GM23248 (cell line): Measurements from ENCODE around the gene BCAR1.

Source experiments
- EZH2 ChIP-seq: fragments of 200-600 bp; sonication (generic); IDR thresholded peaks from 2 replicates; pipeline ENCODE4 v1.6.1; 2018; ENCODE audit warnings: antibody characterized with exemption, mild to moderate bottlenecking; ENCODE audit not compliant: insufficient read depth, poor library complexity, severe bottlenecking
- EZH2phosphoT487 ChIP-seq: fragments of 200-600 bp; sonication (generic); IDR thresholded peaks from 2 replicates; pipeline ENCODE4 v1.6.1; 2018; ENCODE audit warnings: antibody characterized with exemption, moderate library complexity, mild to moderate bottlenecking, low read depth; ENCODE audit not compliant: insufficient read depth

DNA sequence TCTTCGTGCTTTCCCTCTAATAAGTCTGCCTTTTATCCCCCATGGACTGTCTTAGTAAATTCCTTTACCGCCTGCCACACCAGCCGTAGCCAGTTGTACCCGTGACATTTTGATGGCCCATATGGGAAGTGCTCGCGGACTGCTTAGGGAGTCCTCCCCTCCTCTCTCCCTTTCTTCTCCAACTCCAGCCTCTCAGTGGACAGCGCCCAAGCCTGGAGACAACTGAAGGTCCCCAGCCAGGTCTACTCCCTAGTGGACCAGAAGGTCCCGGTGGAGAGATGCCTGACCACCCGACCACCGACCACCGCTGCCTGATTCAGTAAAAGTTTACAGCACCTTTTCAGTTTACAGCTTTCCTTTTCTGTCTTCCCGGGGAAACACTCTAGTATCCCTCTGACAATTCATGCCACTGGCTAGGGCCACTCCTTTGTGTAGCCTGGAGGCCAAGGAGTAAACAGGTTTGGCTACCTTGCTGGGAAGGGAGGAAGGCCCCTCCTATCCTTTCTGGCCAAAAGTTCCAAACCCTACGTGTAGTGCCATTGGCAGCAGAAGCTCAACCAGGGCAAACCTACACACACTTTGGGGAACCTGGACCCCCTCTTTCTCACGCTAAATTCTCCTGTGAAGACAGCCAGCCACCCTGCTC, 62.5 kb downstream of the BCAR1 start:
- TF ChIP-seq EZH2 = no peak
- no peak for TF ChIP-seq EZH2phosphoT487
